ENCODE measurements around the gene DNAH9.
"Not testable (repeated sequence)": the region's sequence is repeated elsewhere in the genome, so short reads cannot be mapped to it uniquely, and the experiment has no call there.

Gene DNAH9

DNA sequence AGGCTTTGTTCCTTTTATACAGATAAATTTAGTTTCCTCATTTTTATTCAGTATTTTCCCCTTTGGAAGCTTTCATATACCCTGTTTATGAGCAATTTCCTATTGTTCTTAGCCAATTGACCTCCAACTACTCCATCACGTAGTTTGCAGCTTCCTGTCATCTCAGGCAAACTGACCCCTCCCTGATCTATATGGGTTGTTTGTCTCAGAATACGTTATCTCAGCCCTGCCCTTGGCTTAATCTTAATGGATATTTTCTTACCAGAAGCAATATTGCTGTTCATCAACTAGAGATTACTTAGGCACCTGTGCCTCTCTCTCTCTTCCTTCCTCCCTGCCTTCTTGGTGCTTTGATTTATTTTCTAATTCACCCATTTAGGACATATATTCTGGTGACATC lies 317.8 kb downstream of the DNAH9 start:
- no peaks in the 10 kb centered on the region for H3K4me1 Mint-ChIP-seq
- no peaks in the 10 kb centered on the region for H3K36me3 Mint-ChIP-seq
- H3K9me3 Mint-ChIP-seq, result no peaks in the 10 kb centered on the region
- H3K27ac Mint-ChIP-seq, result no peak overlapping the region
- no peak overlapping the region for H3K4me3 Mint-ChIP-seq
- H3K27me3 Mint-ChIP-seq, result peaks cover 12% of the 10 kb centered on the region

- Mint-ChIP-seq H3K9me3 (no peaks in the 10 kb centered on the region), H3K4me1 (no peaks in the 10 kb centered on the region), H3K4me3 (no peak overlapping the region), H3K27ac (no peak overlapping the region), H3K27me3 (peaks cover 12% of the 10 kb centered on the region), H3K36me3 (no peaks in the 10 kb centered on the region)
These were observed 319.1 kb downstream of the DNAH9 start for GRCh38 chr17:11917415-11917814.

DNA sequence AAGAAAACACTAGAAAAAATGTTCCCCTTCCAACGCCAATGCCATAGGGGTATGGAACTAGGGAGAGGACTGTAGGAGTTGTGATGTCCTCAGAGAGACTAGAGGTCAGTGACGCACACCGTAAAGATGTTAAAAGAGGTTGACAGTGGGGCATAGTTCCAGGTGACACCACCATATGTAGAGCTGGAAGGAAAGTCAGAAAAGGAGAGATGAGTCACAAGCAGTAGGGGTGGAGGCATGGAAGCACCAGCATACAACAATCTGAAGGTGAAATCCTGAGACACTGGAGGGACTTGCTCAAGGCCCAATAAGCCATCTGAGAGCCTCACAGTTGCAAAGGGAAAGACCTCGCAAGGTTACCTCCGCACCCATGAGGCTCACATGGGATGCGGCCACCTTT lies 323.0 kb downstream of the DNAH9 start:
- H3K4me1 Mint-ChIP-seq, result no peaks in the 10 kb centered on the region
- H3K36me3 Mint-ChIP-seq, result no peaks in the 10 kb centered on the region
- H3K27me3 Mint-ChIP-seq, result peaks cover 13% of the 10 kb centered on the region
- H3K27ac Mint-ChIP-seq, result no peak overlapping the region
- H3K9me3 Mint-ChIP-seq, result peaks cover under 1% of the 10 kb centered on the region
- H3K4me3 Mint-ChIP-seq, result no peak overlapping the region

DNA sequence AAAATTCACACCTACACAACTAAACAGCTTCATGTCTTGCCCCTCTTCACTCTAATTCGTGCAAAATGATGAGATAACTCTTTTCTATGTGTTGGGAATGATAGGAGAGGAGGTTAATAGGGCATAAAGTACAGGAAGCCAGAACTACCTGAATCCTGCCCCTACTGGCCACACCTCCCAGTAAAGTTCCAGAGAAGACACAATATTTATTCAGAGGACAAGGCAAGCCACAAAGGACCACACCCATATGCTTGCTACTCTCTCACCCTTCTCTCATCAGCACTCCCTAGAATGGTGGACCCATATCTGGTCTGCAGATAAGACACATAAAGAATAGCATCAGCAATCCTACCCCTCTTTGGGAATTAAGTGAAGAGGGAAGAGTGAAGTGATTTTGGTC lies 324.4 kb downstream of the DNAH9 start:
- H3K36me3 Mint-ChIP-seq, result no peaks in the 10 kb centered on the region
- H3K4me3 Mint-ChIP-seq, result no peak overlapping the region
- H3K27me3 Mint-ChIP-seq, result peaks cover 15% of the 10 kb centered on the region
- H3K27ac Mint-ChIP-seq, result no peak overlapping the region
- H3K4me1 Mint-ChIP-seq, result no peaks in the 10 kb centered on the region
- H3K9me3 Mint-ChIP-seq, result peaks cover 10% of the 10 kb centered on the region

- peaks cover 17% of the 10 kb centered on the region for H3K27me3 Mint-ChIP-seq
- H3K4me3 Mint-ChIP-seq, result no peak overlapping the region
- H3K36me3 Mint-ChIP-seq, result no peaks in the 10 kb centered on the region
- H3K9me3 Mint-ChIP-seq, result peaks cover 10% of the 10 kb centered on the region
- no peak overlapping the region for H3K27ac Mint-ChIP-seq
- no peaks in the 10 kb centered on the region for H3K4me1 Mint-ChIP-seq
These were observed 325.8 kb downstream of the DNAH9 start for GRCh38 chr17:11924076-11924475.

- Mint-ChIP-seq H3K27ac (no peak overlapping the region), H3K4me1 (no peaks in the 10 kb centered on the region), H3K27me3 (peaks cover 17% of the 10 kb centered on the region), H3K4me3 (no peak overlapping the region), H3K36me3 (no peaks in the 10 kb centered on the region), H3K9me3 (peaks cover 10% of the 10 kb centered on the region)
These were observed 327.2 kb downstream of the DNAH9 start for GRCh38 chr17:11925262-11926021.

- no peak overlapping the region for H3K4me3 Mint-ChIP-seq
- no peak overlapping the region for H3K27ac Mint-ChIP-seq
- peaks cover 17% of the 10 kb centered on the region for H3K27me3 Mint-ChIP-seq
- peaks cover 10% of the 10 kb centered on the region for H3K9me3 Mint-ChIP-seq
- no peaks in the 10 kb centered on the region for H3K4me1 Mint-ChIP-seq
- no peaks in the 10 kb centered on the region for H3K36me3 Mint-ChIP-seq
These were observed 330.2 kb downstream of the DNAH9 start for GRCh38 chr17:11928436-11928835.

DNA sequence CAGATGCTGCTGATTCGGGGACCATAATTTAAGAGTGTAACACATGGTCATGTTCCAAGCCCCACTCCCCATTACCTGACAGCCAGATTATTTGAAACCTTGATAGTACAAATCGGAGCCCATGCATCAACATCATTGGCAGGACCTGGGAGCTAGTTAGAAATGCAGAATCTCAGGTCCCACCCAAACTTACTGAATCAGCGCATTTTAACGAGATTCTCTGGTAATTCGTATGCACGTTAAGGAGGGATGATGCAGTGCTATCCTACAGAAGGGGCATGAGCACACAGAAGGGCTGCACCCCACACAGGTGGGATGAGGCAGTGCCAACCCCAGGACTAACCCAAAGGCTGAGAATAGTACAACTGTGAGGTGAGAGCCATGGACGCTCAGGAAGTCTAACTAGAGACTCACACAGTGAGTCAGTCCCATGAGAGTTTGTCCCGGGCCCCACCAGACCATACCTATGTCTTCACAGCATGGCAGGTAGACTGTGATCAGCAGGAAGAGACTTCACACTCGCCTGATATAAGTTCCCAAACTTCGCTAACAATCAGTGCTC lies 334.1 kb downstream of the DNAH9 start:
- Mint-ChIP-seq H3K4me1 (no peaks in the 10 kb centered on the region), H3K9me3 (no peaks in the 10 kb centered on the region), H3K4me3 (no peak overlapping the region), H3K27me3 (peaks cover 10% of the 10 kb centered on the region), H3K27ac (no peak overlapping the region), H3K36me3 (no peaks in the 10 kb centered on the region)

GRCh38 chr17:11935734-11936406 lies 337.6 kb downstream of the DNAH9 start:
- H3K27ac Mint-ChIP-seq, result no peak overlapping the region
- no peak overlapping the region for H3K4me3 Mint-ChIP-seq
- no peaks in the 10 kb centered on the region for H3K4me1 Mint-ChIP-seq
- peaks cover 6% of the 10 kb centered on the region for H3K27me3 Mint-ChIP-seq
- no peaks in the 10 kb centered on the region for H3K9me3 Mint-ChIP-seq
- H3K36me3 Mint-ChIP-seq, result no peaks in the 10 kb centered on the region

GRCh38 chr17:11940904-11941303 lies 342.6 kb downstream of the DNAH9 start:
- Mint-ChIP-seq H3K36me3 (no peaks in the 10 kb centered on the region), H3K27ac (no peak overlapping the region), H3K4me3 (no peak overlapping the region), H3K9me3 (no peaks in the 10 kb centered on the region), H3K27me3 (peaks cover 6% of the 10 kb centered on the region), H3K4me1 (no peaks in the 10 kb centered on the region)

DNA sequence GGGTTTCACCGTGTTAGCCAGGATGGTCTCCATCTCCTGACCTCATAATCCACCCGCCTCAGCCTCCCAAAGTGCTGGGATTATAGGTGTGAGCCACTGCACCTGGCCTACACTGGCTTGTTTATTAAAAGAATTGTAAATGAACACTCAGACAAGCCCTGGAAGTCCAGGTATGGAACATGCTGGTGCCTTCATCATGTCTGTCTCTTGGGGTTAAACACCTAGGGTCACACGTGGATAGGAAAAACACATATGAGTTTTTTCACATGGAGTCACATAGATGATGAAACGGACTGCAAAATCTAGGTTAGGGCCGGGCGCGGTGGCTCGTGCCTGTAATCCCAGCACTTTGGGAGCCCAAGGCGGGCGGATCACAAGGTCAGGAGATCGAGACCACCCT lies 344.8 kb downstream of the DNAH9 start:
- H3K27ac Mint-ChIP-seq, H3K27me3 Mint-ChIP-seq, H3K4me1 Mint-ChIP-seq, H3K4me3 Mint-ChIP-seq, H3K36me3 Mint-ChIP-seq, H3K9me3 Mint-ChIP-seq: not testable (repeated sequence)

DNA sequence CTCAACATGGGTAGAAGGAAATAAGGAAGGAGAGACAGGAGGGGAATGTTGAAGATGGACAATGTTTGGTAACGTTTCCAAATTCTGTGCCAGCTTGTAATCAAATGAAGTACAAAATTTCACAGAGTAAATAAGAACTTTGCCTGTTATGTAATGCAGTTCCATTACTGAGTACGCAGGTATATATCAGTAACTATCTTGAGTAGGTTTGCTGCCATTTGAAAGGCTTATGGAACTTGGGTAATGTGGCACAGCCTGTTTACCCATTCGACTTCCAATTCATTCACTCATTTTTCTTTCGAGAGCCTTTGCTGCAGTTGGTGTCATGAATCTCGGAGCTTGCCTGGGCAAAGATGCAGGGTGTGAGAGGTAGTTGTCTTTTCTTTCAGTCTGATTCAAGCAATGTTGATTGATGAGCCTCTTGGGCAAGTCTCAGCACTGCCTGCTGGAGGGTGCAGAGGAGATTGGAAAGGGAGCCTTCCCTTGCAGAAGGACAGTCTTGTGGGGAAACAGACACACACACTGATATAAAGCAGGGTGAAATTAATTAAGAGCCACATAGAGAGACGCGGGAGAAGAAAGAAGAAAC lies 345.6 kb downstream of the DNAH9 start:
- H3K27ac Mint-ChIP-seq, result no peak overlapping the region
- H3K27me3 Mint-ChIP-seq, result no peaks in the 10 kb centered on the region
- no peak overlapping the region for H3K4me3 Mint-ChIP-seq
- H3K4me1 Mint-ChIP-seq, result no peaks in the 10 kb centered on the region
- H3K9me3 Mint-ChIP-seq, result no peaks in the 10 kb centered on the region
- no peaks in the 10 kb centered on the region for H3K36me3 Mint-ChIP-seq

GRCh38 chr17:11944587-11944986 lies 346.3 kb downstream of the DNAH9 start:
- Mint-ChIP-seq H3K4me1 (no peaks in the 10 kb centered on the region), H3K9me3 (no peaks in the 10 kb centered on the region), H3K4me3 (no peak overlapping the region), H3K36me3 (no peaks in the 10 kb centered on the region), H3K27ac (no peak overlapping the region), H3K27me3 (no peaks in the 10 kb centered on the region)

GRCh38 chr17:11948789-11949188 lies 350.5 kb downstream of the DNAH9 start:
- H3K9me3 Mint-ChIP-seq, result peaks cover under 1% of the 10 kb centered on the region
- no peaks in the 10 kb centered on the region for H3K4me1 Mint-ChIP-seq
- H3K27me3 Mint-ChIP-seq, result no peaks in the 10 kb centered on the region
- peaks cover 8% of the 10 kb centered on the region for H3K36me3 Mint-ChIP-seq
- no peak overlapping the region for H3K27ac Mint-ChIP-seq
- no peak overlapping the region for H3K4me3 Mint-ChIP-seq

DNA sequence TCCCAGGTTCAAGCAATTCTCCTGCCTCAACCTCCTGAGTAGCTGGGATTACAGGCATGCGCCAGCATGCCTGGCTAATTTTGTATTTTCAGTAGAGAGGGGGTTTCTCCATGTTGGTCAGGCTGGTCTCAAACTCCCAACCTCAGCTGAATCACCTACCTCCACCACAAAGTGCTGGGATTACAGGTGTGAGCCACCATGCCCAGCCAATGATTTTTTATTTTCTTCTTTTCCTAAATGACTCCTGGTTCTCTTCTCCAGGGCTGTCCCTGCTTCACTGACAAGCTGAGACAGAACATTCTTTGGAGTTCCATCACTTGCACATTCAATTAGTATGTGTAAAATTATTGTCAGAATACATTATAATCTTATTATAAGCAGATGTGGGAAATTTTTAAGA lies 351.3 kb downstream of the DNAH9 start:
- H3K4me3 Mint-ChIP-seq, H3K27me3 Mint-ChIP-seq, H3K9me3 Mint-ChIP-seq, H3K4me1 Mint-ChIP-seq, H3K27ac Mint-ChIP-seq: not testable (repeated sequence)
- peaks cover 11% of the 10 kb centered on the region for H3K36me3 Mint-ChIP-seq

Measured in activated naive CD4-positive, alpha-beta T cell treated with anti-CD3 and anti-CD28 coated beads, Interleukin-2, amount 50 U/mL, for 24 hours (primary cell).